ENCODE data around the gene SLC7A8. TPM values are rescaled to one million over a fixed set of nuclear protein-coding genes. Genes with fewer than 3 reads are reported as not detected.

Gene SLC7A8
- total and polyA plus RNA-seq, 4 donors = 2.6 to 9.8 (median 5.4) TPM

GRCh38 chr14:23177181-23177580, 6.3 kb downstream of the SLC7A8 start:
- Histone ChIP-seq H3K27ac (ENCODE audit: low read depth in 1 of 2, low read length in 2 of 2) (no peak overlapping the region), H3K9me3 (ENCODE audit: control insufficient read depth in 4 of 4, low read length in 3 of 4) (no peaks in the 10 kb centered on the region), H3K27me3 (ENCODE audit: control insufficient read depth in 4 of 4, insufficient read depth in 4 of 4, low read length in 3 of 4) (peaks cover 0 to 7% (median 2%) of the 10 kb centered on the region in 4 donors), H3K9ac (ENCODE audit: low read depth in 1 of 2, low read length in 2 of 2) (no peak overlapping the region), H3K4me1 (ENCODE audit: control insufficient read depth in 4 of 4, insufficient read depth in 4 of 4, low read length in 3 of 4) (peaks cover 0 to under 1% (median under 1%) of the 10 kb centered on the region in 4 donors), H3K36me3 (ENCODE audit: control insufficient read depth in 4 of 4, insufficient read depth in 3 of 4, low read depth in 1 of 4, low read length in 3 of 4) (no peaks in the 10 kb centered on the region), H3K4me3 (ENCODE audit: low read depth in 1 of 3, low read length in 3 of 3) (no peak overlapping the region)
- 58% methylated on average over 2 of the region's 2 CpGs for WGBS
- TF ChIP-seq RAD21 (IDR thresholded peaks at IDR 0.05) (no peak), YY1 (IDR thresholded peaks at IDR 0.05) (no peak), HNF4G (IDR thresholded peaks at IDR 0.05) (no peak), FOXA2 (IDR thresholded peaks at IDR 0.05) (no peak), JUND (IDR thresholded peaks at IDR 0.05) (no peak), EGR1 (IDR thresholded peaks at IDR 0.05; ENCODE audit: low read depth in 2 of 2) (no peak), ZBTB33 (IDR thresholded peaks at IDR 0.05) (no peak), TAF1 (conservative IDR thresholded peaks at IDR 0.05) (no peak), HNF4A (conservative IDR thresholded peaks at IDR 0.05) (no peak), SP1 (IDR thresholded peaks at IDR 0.05) (no peak), ATF3 (IDR thresholded peaks at IDR 0.05) (no peak)
- no peak for DNase-seq (ENCODE audit: low spot score)

GRCh38 chr14:23175823-23176222, 7.6 kb downstream of the SLC7A8 start:
- Histone ChIP-seq H3K27ac (ENCODE audit: low read depth in 1 of 2, low read length in 2 of 2) (no peak overlapping the region), H3K4me1 (ENCODE audit: control insufficient read depth in 4 of 4, insufficient read depth in 4 of 4, low read length in 3 of 4) (no peaks in the 10 kb centered on the region), H3K36me3 (ENCODE audit: control insufficient read depth in 4 of 4, insufficient read depth in 3 of 4, low read depth in 1 of 4, low read length in 3 of 4) (no peaks in the 10 kb centered on the region), H3K9me3 (ENCODE audit: control insufficient read depth in 4 of 4, low read length in 3 of 4) (no peaks in the 10 kb centered on the region), H3K27me3 (ENCODE audit: control insufficient read depth in 4 of 4, insufficient read depth in 4 of 4, low read length in 3 of 4) (peaks cover 0 to 3% (median 2%) of the 10 kb centered on the region in 4 donors), H3K9ac (ENCODE audit: low read depth in 1 of 2, low read length in 2 of 2) (no peak overlapping the region), H3K4me3 (ENCODE audit: low read depth in 1 of 3, low read length in 3 of 3) (no peak overlapping the region)
- TF ChIP-seq NR2F2 (IDR thresholded peaks at IDR 0.05) (no peak), RXRA (IDR thresholded peaks at IDR 0.05) (no peak), EGR1 (IDR thresholded peaks at IDR 0.05; ENCODE audit: low read depth in 2 of 2) (no peak), MAX (IDR thresholded peaks at IDR 0.05) (no peak), RAD21 (IDR thresholded peaks at IDR 0.05) (no peak), HNF4G (IDR thresholded peaks at IDR 0.05) (no peak), JUND (IDR thresholded peaks at IDR 0.05) (no peak), SP1 (IDR thresholded peaks at IDR 0.05) (no peak), TAF1 (conservative IDR thresholded peaks at IDR 0.05) (no peak), CTCF (IDR thresholded peaks at IDR 0.05; ENCODE audit: low read depth, low read length, missing input control) (no peak), FOXA2 (IDR thresholded peaks at IDR 0.05) (no peak), GABPA (IDR thresholded peaks at IDR 0.05 in 1 of 2, conservative IDR thresholded peaks at IDR 0.05 in 1 of 2) (no peak)
- WGBS = 39% methylated on average over 1 of the region's 1 CpG
- no peak for DNase-seq (ENCODE audit: low spot score)

Data from liver (tissue), 9 donors.